Thyroid gland (tissue), 4 donors: ENCODE measurements around the gene HBG1. TPM values are rescaled to one million over a fixed set of nuclear protein-coding genes. Genes with fewer than 3 reads are reported as not detected.
"Not testable (repeated sequence)": the region's sequence is repeated elsewhere in the genome, so short reads cannot be mapped to it uniquely, and the experiment has no call there.

Experiments used
- DNase-seq, 2 donors: peaks; one replicate each; pipeline ENCODE4 v3.0.0-alpha.2; 2019
- H3K27ac ChIP-seq, 3 donors: fragments of 200-600 bp; sonication (generic); 1 replicate in 2 of 3; 2 replicates in 1 of 3; pipeline ENCODE4 v1.5.1; 2016 to 2019; ENCODE audit warnings: mild to moderate bottlenecking in 1 of 3, moderate library complexity in 1 of 3
- H3K27me3 ChIP-seq: fragments of 200-600 bp; sonication (generic); one replicate; pipeline ENCODE4 v1.5.1; 2019
- H3K36me3 ChIP-seq, 2 donors: fragments of 200-600 bp; sonication (generic); one replicate each; pipeline ENCODE4 v1.5.1; 2016 to 2019
- H3K4me1 ChIP-seq, 2 donors: fragments of 200-600 bp; sonication (generic); one replicate each; pipeline ENCODE4 v1.5.1; 2017 to 2019
- H3K4me3 ChIP-seq, 3 donors: fragments of 200-600 bp; sonication (generic); replicated peaks in 1 of 3; 1 replicate in 2 of 3; 2 replicates in 1 of 3; pipeline ENCODE4 v1.5.1; 2016; ENCODE audit warnings: mild to moderate bottlenecking in 1 of 3
- H3K9me3 ChIP-seq: fragments of 200-600 bp; sonication (generic); one replicate; pipeline ENCODE4 v1.5.1; 2017
- CTCF ChIP-seq, 6 experiments: fragments of 200-600 bp in 3 of 6; fragments of 450-650 bp in 3 of 6; sonication (generic) in 3 of 6; IDR thresholded peaks; one replicate each; pipeline ENCODE4 v1.5.1; 2016 to 2019; ENCODE audit warnings: antibody characterized with exemption in 6 of 6, mild to moderate bottlenecking in 2 of 6, inconsistent platforms in 1 of 6, moderate library complexity in 1 of 6
- POLR2A ChIP-seq, 2 donors: fragments of 450-650 bp; IDR thresholded peaks; one replicate each; pipeline ENCODE4 v1.6.1; 2017; ENCODE audit warnings: antibody characterized with exemption in 2 of 2, mild to moderate bottlenecking in 2 of 2, moderate library complexity in 1 of 2
- WGBS, 2 donors: methylation state at CpG; one replicate each; pipeline ENCODE4 v1.1.5; 2017; 5-methylcytosine and 5-hydroxymethylcytosine counted together
- intact Hi-C: fragments of 100-400 bp; cut with DNase I; formaldehyde crosslinking; loops from one replicate; pipeline ENCODE4 v1.15.1; 2023
- total RNA-seq, 4 donors: library from RNA; depleted of rRNA; stranded (reverse); fragments of >200 nt; gene quantifications; one replicate each; pipeline ENCODE4 v1.2.3, GENCODE V29; 2016

HBG1 gene
- total RNA-seq, result not detected

DNA sequence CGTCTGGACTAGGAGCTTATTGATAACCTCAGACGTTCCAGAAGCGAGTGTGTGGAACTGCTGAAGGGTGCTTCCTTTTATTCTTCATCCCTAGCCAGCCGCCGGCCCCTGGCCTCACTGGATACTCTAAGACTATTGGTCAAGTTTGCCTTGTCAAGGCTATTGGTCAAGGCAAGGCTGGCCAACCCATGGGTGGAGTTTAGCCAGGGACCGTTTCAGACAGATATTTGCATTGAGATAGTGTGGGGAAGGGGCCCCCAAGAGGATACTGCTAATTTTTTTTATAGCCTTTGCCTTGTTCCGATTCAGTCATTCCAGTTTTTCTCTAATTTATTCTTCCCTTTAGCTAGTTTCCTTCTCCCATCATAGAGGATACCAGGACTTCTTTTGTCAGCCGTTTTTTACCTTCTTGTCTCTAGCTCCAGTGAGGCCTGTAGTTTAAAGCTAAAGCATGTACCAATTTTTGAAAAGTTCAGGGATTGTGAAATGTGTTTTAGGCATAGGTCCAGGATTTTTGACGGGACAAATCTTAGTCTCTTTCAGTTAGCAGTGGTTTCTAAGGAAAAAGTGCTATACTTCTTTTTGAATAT is at the start of gene HBG1:
TSS of gene HBG1 (minus strand) at position 51 of the 590 bp plus-strand sequence. CDS start 53 bp downstream, outside the sequence.
- H3K9me3 ChIP-seq, H3K27me3 ChIP-seq, H3K4me1 ChIP-seq, DNase-seq, H3K27ac ChIP-seq, intact Hi-C loops, H3K4me3 ChIP-seq, H3K36me3 ChIP-seq: not testable (repeated sequence)
- WGBS, 2 donors, result 72 to 85% methylated on average over 4 of the region's 9 CpGs

- no peaks in the 10 kb centered on the region for H3K9me3 ChIP-seq
- no peaks in the 10 kb centered on the region for H3K27me3 ChIP-seq
- no peaks in the 10 kb centered on the region for H3K4me1 ChIP-seq
- intact Hi-C loops, result no loop called here
- DNase-seq, result no peak
- no peak overlapping the region for H3K27ac ChIP-seq
- TF ChIP-seq POLR2A (IDR thresholded peaks at IDR 0.05), result no peak
- TF ChIP-seq CTCF (IDR thresholded peaks at IDR 0.05), result no peak
- H3K4me3 ChIP-seq, result no peak overlapping the region
- H3K36me3 ChIP-seq, result no peaks in the 10 kb centered on the region
- 32 to 36% methylated on average over 1 of the region's 1 CpG for WGBS, 2 donors
These were observed 48.8 kb upstream of the HBG1 start for GRCh38 chr11:5298451-5298850.

GRCh38 chr11:5297721-5298323 is 48.2 kb upstream of the HBG1 start:
- no peaks in the 10 kb centered on the region for H3K36me3 ChIP-seq
- no peak overlapping the region for H3K27ac ChIP-seq
- 69 to 75% methylated on average over 4 of the region's 4 CpGs for WGBS, 2 donors
- no peak overlapping the region for H3K4me3 ChIP-seq
- no peaks in the 10 kb centered on the region for H3K27me3 ChIP-seq
- no peak for DNase-seq
- TF ChIP-seq CTCF (IDR thresholded peaks at IDR 0.05) (no peak), POLR2A (IDR thresholded peaks at IDR 0.05) (no peak)
- H3K4me1 ChIP-seq, result no peaks in the 10 kb centered on the region
- H3K9me3 ChIP-seq, result no peaks in the 10 kb centered on the region
- intact Hi-C loops, result no loop called here

DNA sequence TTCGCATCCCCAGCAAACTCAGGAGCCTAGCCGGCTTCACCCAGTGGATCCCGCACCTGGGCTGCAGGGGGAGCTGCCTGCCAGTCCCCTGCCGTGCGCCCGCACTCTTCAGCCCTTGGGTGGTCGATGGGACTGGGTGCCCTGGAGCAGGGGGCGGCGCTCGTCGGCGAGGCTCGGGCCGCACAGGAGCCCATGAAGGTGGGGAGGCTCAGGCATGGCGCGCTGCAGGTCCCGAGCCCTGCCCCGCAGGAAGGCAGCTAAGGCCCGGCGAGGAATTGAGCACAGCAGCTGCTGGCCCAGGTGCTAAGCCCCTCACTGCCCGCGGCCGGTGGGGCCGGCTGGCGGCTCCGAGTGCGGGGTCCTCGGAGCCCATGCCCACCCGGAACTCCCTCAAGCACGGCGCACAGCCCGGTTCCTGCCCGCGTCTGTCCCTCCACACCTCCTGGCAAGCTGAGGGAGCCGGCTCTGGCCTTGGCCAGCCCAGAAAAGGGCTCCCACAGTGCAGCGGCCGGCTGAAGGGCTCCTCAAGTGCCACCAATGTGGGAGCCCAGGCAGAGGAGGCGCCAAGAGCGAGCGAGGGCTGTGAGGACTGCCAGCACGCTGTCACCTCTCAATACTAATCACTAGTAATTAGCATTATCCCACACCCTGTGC is 44.8 kb upstream of the HBG1 start:
- H3K4me3 ChIP-seq, H3K27me3 ChIP-seq, intact Hi-C loops, H3K27ac ChIP-seq, DNase-seq, H3K9me3 ChIP-seq, H3K36me3 ChIP-seq, H3K4me1 ChIP-seq: not testable (repeated sequence)
- 93% methylated on average over 14 to 24 of the region's 41 CpGs for WGBS, 2 donors

DNA sequence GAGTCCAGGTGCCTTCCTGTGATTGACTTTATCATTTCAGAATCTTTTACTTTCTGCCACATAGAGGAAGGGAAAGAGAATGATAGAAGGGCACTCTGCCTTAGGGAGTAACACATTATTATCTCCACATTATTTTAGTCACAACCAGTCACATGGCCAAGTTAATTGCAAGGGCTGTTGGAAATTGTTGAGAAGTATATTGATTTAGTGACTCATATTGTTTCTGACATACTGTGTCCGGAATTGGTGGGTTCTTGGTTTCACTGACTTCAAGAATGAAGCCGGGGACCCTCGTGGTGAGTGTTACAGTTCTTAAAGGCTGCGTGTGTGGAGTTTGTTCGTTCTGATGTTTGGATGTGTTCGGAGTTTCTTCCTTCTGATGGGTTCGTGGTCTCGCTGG is 43.4 kb upstream of the HBG1 start:
- TF ChIP-seq POLR2A (IDR thresholded peaks at IDR 0.05) (no peak), CTCF (IDR thresholded peaks at IDR 0.05) (no peak)
- intact Hi-C loops, result no loop called here
- Histone ChIP-seq H3K4me1 (no peaks in the 10 kb centered on the region), H3K27ac (no peak overlapping the region), H3K9me3 (no peaks in the 10 kb centered on the region), H3K27me3 (no peaks in the 10 kb centered on the region), H3K4me3 (no peak overlapping the region), H3K36me3 (no peaks in the 10 kb centered on the region)
- WGBS, 2 donors, result 92 to 93% methylated on average over 8 of the region's 8 CpGs
- DNase-seq, result no peak

GRCh38 chr11:5291207-5291838 is 41.7 kb upstream of the HBG1 start:
- 83 to 91% methylated on average over 1 of the region's 1 CpG for WGBS, 2 donors
- no peaks in the 10 kb centered on the region for H3K4me1 ChIP-seq
- H3K36me3 ChIP-seq, result no peaks in the 10 kb centered on the region
- intact Hi-C loops, result no loop called here
- H3K9me3 ChIP-seq, result no peaks in the 10 kb centered on the region
- no peak overlapping the region for H3K4me3 ChIP-seq
- no peaks in the 10 kb centered on the region for H3K27me3 ChIP-seq
- no peak for DNase-seq
- no peak for TF ChIP-seq POLR2A (IDR thresholded peaks at IDR 0.05)
- peak in 1 of 6 experiments; percentile 10 for TF ChIP-seq CTCF (IDR thresholded peaks at IDR 0.05)
- no peak overlapping the region for H3K27ac ChIP-seq
